HL-60 (cell line): ENCODE measurements around the gene SNX25.
A peak's percentile ranks its signal among the peaks of the same experiment; 100 is the strongest.

Source experiments
- DNase-seq, 2 experiments: peaks; one replicate each; pipeline ENCODE4 v3.0.0-alpha.2; 2010 to 2020; ENCODE audit warnings: low read depth in 1 of 2, low spot score in 1 of 2
- H3K27ac ChIP-seq: fragments of 250-450 bp; sonication (Bioruptor Pico); replicated peaks from 2 replicates; pipeline ENCODE4 v1.5.1; 2020; ENCODE audit warnings: mild to moderate bottlenecking, moderate library complexity
- H3K27me3 ChIP-seq: fragments of 250-450 bp; sonication (Bioruptor Pico); 2 replicates; pipeline ENCODE4 v1.5.1; 2021; ENCODE audit warnings: mild to moderate bottlenecking, moderate library complexity; ENCODE audit not compliant: insufficient read depth, poor library complexity, severe bottlenecking
- H3K4me3 ChIP-seq: replicated peaks from 2 replicates; pipeline ENCODE4 v1.5.1; 2011; ENCODE audit warnings: mild to moderate bottlenecking, control low read depth, low read length; ENCODE audit not compliant: insufficient read depth
- GABPA ChIP-seq: IDR thresholded peaks from 2 replicates; pipeline ENCODE4 v1.6.1; 2012; ENCODE audit warnings: low read depth
- POLR2AphosphoS5 ChIP-seq: IDR thresholded peaks from 2 replicates; pipeline ENCODE4 v1.6.1; 2012; ENCODE audit warnings: low read depth
- SPI1 ChIP-seq: IDR thresholded peaks from 2 replicates; pipeline ENCODE4 v1.6.1; 2012; ENCODE audit warnings: low read depth, mild to moderate bottlenecking, borderline replicate concordance
- TF ChIP-seq, protein P1 (sequence below): IDR thresholded peaks from 2 replicates; pipeline ENCODE4 v1.6.1; 2012; ENCODE audit warnings: low read depth; ENCODE audit not compliant: insufficient replicate concordance
- TF ChIP-seq, protein P2 (sequence below): IDR thresholded peaks from one replicate; pipeline ENCODE4 v1.5.1; 2011; ENCODE audit warnings: low read length, control low read depth, inconsistent platforms; ENCODE audit not compliant: insufficient read depth

Gene SNX25

DNA sequence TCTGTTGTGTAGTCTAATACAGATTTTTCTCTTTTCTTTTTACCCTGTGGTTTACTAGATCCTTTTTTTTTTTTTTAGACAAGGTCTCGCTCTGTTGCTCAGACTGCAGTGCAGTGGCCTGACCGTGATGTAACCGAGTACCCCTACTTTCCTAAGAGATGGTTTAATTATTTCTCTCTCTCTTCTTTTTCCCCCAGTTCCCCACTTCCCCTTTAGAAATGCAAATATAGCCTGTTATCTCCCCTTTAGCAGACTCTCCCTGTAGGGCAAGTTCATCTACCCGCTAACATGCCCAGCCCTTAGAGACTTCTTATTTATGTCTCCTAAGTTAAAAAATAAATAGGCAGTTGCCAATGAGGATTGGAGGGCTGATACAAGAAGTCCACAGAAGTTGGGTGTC, 4.5 kb downstream of the SNX25 start:
- peaks cover 32% of the 10 kb centered on the region for H3K27me3 ChIP-seq
- no peak overlapping the region for H3K27ac ChIP-seq
- TF ChIP-seq POLR2AphosphoS5, result no peak
- TF ChIP-seq SPI1, result peak; percentile 66
- H3K4me3 ChIP-seq, result no peak overlapping the region
- DNase-seq, result no peak

GRCh38 chr4:185215261-185215660, 5.9 kb downstream of the SNX25 start:
- TF ChIP-seq GABPA (no peak), POLR2AphosphoS5 (no peak), SPI1 (no peak)
- TF ChIP-seq, protein P1, sequence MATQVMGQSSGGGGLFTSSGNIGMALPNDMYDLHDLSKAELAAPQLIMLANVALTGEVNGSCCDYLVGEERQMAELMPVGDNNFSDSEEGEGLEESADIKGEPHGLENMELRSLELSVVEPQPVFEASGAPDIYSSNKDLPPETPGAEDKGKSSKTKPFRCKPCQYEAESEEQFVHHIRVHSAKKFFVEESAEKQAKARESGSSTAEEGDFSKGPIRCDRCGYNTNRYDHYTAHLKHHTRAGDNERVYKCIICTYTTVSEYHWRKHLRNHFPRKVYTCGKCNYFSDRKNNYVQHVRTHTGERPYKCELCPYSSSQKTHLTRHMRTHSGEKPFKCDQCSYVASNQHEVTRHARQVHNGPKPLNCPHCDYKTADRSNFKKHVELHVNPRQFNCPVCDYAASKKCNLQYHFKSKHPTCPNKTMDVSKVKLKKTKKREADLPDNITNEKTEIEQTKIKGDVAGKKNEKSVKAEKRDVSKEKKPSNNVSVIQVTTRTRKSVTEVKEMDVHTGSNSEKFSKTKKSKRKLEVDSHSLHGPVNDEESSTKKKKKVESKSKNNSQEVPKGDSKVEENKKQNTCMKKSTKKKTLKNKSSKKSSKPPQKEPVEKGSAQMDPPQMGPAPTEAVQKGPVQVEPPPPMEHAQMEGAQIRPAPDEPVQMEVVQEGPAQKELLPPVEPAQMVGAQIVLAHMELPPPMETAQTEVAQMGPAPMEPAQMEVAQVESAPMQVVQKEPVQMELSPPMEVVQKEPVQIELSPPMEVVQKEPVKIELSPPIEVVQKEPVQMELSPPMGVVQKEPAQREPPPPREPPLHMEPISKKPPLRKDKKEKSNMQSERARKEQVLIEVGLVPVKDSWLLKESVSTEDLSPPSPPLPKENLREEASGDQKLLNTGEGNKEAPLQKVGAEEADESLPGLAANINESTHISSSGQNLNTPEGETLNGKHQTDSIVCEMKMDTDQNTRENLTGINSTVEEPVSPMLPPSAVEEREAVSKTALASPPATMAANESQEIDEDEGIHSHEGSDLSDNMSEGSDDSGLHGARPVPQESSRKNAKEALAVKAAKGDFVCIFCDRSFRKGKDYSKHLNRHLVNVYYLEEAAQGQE, result no peak
- TF ChIP-seq, protein P2, sequence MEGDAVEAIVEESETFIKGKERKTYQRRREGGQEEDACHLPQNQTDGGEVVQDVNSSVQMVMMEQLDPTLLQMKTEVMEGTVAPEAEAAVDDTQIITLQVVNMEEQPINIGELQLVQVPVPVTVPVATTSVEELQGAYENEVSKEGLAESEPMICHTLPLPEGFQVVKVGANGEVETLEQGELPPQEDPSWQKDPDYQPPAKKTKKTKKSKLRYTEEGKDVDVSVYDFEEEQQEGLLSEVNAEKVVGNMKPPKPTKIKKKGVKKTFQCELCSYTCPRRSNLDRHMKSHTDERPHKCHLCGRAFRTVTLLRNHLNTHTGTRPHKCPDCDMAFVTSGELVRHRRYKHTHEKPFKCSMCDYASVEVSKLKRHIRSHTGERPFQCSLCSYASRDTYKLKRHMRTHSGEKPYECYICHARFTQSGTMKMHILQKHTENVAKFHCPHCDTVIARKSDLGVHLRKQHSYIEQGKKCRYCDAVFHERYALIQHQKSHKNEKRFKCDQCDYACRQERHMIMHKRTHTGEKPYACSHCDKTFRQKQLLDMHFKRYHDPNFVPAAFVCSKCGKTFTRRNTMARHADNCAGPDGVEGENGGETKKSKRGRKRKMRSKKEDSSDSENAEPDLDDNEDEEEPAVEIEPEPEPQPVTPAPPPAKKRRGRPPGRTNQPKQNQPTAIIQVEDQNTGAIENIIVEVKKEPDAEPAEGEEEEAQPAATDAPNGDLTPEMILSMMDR, result no peak
- Histone ChIP-seq H3K27ac (no peak overlapping the region), H3K4me3 (no peak overlapping the region), H3K27me3 (peaks cover 29% of the 10 kb centered on the region)
- no peak for DNase-seq

- no peak for DNase-seq
- H3K4me3 ChIP-seq, result no peak overlapping the region
- no peak overlapping the region for H3K27ac ChIP-seq
- TF ChIP-seq, protein P1, result no peak
- TF ChIP-seq SPI1 (no peak), POLR2AphosphoS5 (no peak), GABPA (no peak)
- TF ChIP-seq, protein P2, result no peak
- peaks cover 13% of the 10 kb centered on the region for H3K27me3 ChIP-seq
These were observed 8.1 kb downstream of the SNX25 start for GRCh38 chr4:185217408-185217975.

- TF ChIP-seq GABPA, result no peak
- TF ChIP-seq, protein P1, result no peak
- no peak for TF ChIP-seq POLR2AphosphoS5
- TF ChIP-seq SPI1, result no peak
- TF ChIP-seq, protein P2, result no peak
- no peak for DNase-seq
- no peak overlapping the region for H3K4me3 ChIP-seq
- H3K27ac ChIP-seq, result no peak overlapping the region
- H3K27me3 ChIP-seq, result peaks cover 5% of the 10 kb centered on the region
These were observed 8.9 kb downstream of the SNX25 start for GRCh38 chr4:185218312-185218711.
